Gastroesophageal sphincter (tissue), 4 donors: ENCODE results near the gene CLSTN2. TPM values are rescaled to one million over a fixed set of nuclear protein-coding genes. Genes with fewer than 3 reads are reported as not detected.

Experiments used
- ATAC-seq: fragments of 150-250 bp; one replicate; pipeline ENCODE4 v1.9.1; 2016; ENCODE audit warnings: mild to moderate bottlenecking, moderate library complexity
- H3K27ac ChIP-seq, 4 donors: fragments of 200-600 bp; sonication (generic) in 3 of 4; 1 replicate in 3 of 4; 2 replicates in 1 of 4; pipeline ENCODE4 v1.5.1; 2016 to 2019
- H3K27me3 ChIP-seq: fragments of 200-600 bp; sonication (generic); one replicate; pipeline ENCODE4 v1.5.1; 2019
- H3K36me3 ChIP-seq, 2 donors: fragments of 200-600 bp; sonication (generic); one replicate each; pipeline ENCODE4 v1.5.1; 2019; ENCODE audit warnings: control low read depth in 1 of 2
- H3K4me1 ChIP-seq, 3 donors: fragments of 200-600 bp; sonication (generic); 1 replicate in 2 of 3; 2 replicates in 1 of 3; pipeline ENCODE4 v1.5.1; 2016 to 2019; ENCODE audit warnings: control low read depth in 2 of 3
- H3K4me3 ChIP-seq, 2 donors: fragments of 200-600 bp; sonication (generic); one replicate each; pipeline ENCODE4 v1.5.1; 2019; ENCODE audit warnings: mild to moderate bottlenecking in 1 of 2, moderate library complexity in 1 of 2
- H3K9me3 ChIP-seq, 3 donors: fragments of 200-600 bp; sonication (generic); one replicate each; pipeline ENCODE4 v1.5.1; 2017 to 2019; ENCODE audit warnings: control low read depth in 2 of 3
- EP300 ChIP-seq: sonication (generic); formaldehyde crosslinking; IDR thresholded peaks from one replicate; pipeline ENCODE4 v1.6.1; 2017; ENCODE audit warnings: antibody characterized with exemption, mild to moderate bottlenecking
- POLR2A ChIP-seq, 2 donors: fragments of 450-650 bp; IDR thresholded peaks; one replicate each; pipeline ENCODE4 v1.6.1; 2017; ENCODE audit warnings: antibody characterized with exemption in 2 of 2, mild to moderate bottlenecking in 2 of 2, moderate library complexity in 1 of 2
- POLR2AphosphoS5 ChIP-seq: sonication (generic); formaldehyde crosslinking; IDR thresholded peaks from one replicate; pipeline ENCODE4 v1.6.1; 2017; ENCODE audit warnings: antibody characterized with exemption
- WGBS, 2 donors: methylation state at CpG; one replicate each; pipeline ENCODE4 v1.1.5; 2018; ENCODE audit warnings: low coverage in 1 of 2; 5-methylcytosine and 5-hydroxymethylcytosine counted together
- total RNA-seq, 4 donors: library from RNA; depleted of rRNA; stranded (reverse); fragments of >200 nt; gene quantifications; one replicate each; pipeline ENCODE4 v1.1.0, GENCODE V29; 2016
- TF ChIP-seq, protein P1 (sequence below), 4 experiments: fragments of 200-600 bp in 2 of 4; fragments of 450-650 bp in 2 of 4; sonication (generic) in 1 of 4; IDR thresholded peaks; one replicate each; pipeline ENCODE4 v1.5.1; 2017 to 2019; ENCODE audit warnings: antibody characterized with exemption in 4 of 4, mild to moderate bottlenecking in 2 of 4, moderate library complexity in 2 of 4

Gene CLSTN2
- total RNA-seq, 4 donors from 2014 or later = 6.6 to 9.7 (median 7.7) TPM

DNA sequence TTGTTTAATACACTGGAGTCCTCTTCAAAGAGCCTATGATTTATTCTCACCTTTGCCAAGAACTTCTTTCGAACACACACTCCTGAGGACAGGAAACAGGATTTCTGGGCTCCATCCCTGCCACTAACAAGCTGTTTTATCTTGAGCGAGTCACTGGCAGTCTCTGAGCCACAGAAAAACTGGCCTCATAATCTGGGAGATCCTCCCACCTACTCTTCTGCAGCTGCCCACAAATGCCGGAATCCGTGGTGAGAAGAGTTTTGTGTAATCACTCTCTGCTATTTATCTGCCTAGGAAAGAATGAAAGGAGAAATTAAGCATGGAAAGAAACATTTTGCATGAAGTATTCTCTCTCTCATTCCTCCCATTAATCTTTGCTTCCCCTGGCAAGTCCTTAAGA lies 570.9 kb downstream of the CLSTN2 start:
- 18 to 20% methylated on average over 1 to 3 of the region's 4 CpGs for WGBS, 2 donors
- no peaks in the 10 kb centered on the region for H3K9me3 ChIP-seq
- no peak for ATAC-seq
- TF ChIP-seq, protein P1, sequence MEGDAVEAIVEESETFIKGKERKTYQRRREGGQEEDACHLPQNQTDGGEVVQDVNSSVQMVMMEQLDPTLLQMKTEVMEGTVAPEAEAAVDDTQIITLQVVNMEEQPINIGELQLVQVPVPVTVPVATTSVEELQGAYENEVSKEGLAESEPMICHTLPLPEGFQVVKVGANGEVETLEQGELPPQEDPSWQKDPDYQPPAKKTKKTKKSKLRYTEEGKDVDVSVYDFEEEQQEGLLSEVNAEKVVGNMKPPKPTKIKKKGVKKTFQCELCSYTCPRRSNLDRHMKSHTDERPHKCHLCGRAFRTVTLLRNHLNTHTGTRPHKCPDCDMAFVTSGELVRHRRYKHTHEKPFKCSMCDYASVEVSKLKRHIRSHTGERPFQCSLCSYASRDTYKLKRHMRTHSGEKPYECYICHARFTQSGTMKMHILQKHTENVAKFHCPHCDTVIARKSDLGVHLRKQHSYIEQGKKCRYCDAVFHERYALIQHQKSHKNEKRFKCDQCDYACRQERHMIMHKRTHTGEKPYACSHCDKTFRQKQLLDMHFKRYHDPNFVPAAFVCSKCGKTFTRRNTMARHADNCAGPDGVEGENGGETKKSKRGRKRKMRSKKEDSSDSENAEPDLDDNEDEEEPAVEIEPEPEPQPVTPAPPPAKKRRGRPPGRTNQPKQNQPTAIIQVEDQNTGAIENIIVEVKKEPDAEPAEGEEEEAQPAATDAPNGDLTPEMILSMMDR (IDR thresholded peaks at IDR 0.05) = no peak
- TF ChIP-seq POLR2A (IDR thresholded peaks at IDR 0.05) = no peak
- no peak for TF ChIP-seq EP300
- no peak for TF ChIP-seq POLR2AphosphoS5
- H3K36me3 ChIP-seq = no peaks in the 10 kb centered on the region
- H3K27ac ChIP-seq = no peak overlapping the region
- H3K4me3 ChIP-seq = no peak overlapping the region
- no peaks in the 10 kb centered on the region for H3K4me1 ChIP-seq
- no peaks in the 10 kb centered on the region for H3K27me3 ChIP-seq

DNA sequence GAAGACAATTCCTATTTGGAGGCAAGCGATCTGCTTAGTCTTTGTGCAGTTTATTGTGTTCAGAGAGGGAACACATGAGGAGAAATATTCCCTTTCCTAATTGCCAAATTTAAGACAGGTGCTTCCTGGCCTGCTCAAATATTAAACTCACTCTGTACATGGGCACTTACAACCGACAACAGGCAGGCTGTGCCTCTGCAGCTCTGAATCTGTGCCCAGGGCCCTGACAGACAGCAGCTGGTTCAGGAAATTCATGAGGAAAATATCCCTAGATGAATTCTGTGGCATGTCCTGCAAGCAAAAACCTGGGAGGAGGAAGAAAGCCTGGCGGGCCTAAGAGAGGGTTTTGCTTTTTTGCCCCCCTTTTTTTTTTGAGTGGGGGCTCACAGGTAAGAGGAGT lies 573.6 kb downstream of the CLSTN2 start:
- Histone ChIP-seq H3K36me3 (no peaks in the 10 kb centered on the region), H3K4me3 (no peak overlapping the region), H3K27ac (no peak overlapping the region), H3K27me3 (no peaks in the 10 kb centered on the region), H3K9me3 (peaks cover 0 to 8% (median 0%) of the 10 kb centered on the region in 3 donors), H3K4me1 (no peaks in the 10 kb centered on the region)
- no peak for ATAC-seq
- TF ChIP-seq POLR2A (IDR thresholded peaks at IDR 0.05) = no peak
- no peak for TF ChIP-seq EP300
- no peak for TF ChIP-seq POLR2AphosphoS5
- TF ChIP-seq, protein P1 (IDR thresholded peaks at IDR 0.05) = no peak
- WGBS, 2 donors = 43 to 75% methylated on average over 2 to 3 of the region's 3 CpGs

DNA sequence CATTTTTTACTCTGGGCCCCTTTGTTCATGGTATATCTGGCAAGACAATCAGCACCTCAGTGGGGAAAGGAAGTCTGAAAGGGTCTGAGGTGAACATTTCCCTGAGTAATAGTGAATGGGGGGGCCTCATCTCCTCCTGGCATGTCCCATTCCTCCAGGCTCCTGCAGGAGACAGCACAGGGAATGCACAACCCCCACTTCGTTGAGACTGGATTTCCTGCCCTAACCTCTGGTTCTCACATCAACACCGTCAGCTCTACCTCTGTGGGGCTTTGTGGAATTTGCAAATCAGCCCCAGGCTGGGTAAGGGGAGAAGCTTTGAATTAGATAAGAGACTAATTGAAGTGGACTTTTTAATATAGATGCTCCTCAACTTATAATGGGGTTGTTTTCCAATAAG lies 574.5 kb downstream of the CLSTN2 start:
- no peaks in the 10 kb centered on the region for H3K36me3 ChIP-seq
- no peaks in the 10 kb centered on the region for H3K4me1 ChIP-seq
- peaks cover 0 to 8% (median 0%) of the 10 kb centered on the region in 3 donors for H3K9me3 ChIP-seq
- TF ChIP-seq POLR2AphosphoS5 = no peak
- TF ChIP-seq EP300 = no peak
- TF ChIP-seq, protein P1 (IDR thresholded peaks at IDR 0.05) = no peak
- TF ChIP-seq POLR2A (IDR thresholded peaks at IDR 0.05) = no peak
- no peak overlapping the region for H3K4me3 ChIP-seq
- ATAC-seq = no peak
- no peak overlapping the region for H3K27ac ChIP-seq
- no peaks in the 10 kb centered on the region for H3K27me3 ChIP-seq
- 0 to 40% methylated on average over 1 of the region's 2 CpGs for WGBS, 2 donors

DNA sequence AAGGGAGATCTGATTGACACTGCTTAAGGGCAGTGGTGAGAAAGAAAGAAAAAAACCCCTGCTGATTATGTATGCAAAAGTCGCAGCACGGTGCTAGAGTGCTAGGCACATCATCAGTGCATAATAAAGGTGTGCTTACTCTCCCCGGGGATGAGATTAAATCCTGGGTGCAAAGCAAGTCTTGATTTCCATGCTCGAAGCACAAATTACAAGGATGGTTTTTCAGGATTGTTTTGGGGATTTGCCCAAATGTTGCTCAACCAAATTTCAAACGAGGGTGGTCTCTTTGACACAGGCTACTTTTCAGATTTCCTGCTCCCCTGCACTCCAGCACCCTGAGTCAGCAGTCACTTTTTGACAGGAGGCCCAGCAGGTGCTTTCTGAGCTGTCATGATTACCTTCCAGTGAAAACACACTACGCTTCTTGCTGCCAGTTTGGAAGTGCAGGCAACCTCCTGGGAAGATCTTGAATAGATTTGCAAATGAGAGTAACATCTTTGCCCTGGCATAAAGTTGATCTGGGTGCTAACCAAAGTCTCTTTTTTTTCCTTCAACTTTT lies 575.4 kb downstream of the CLSTN2 start:
- 13 to 17% methylated on average over 5 to 6 of the region's 6 CpGs for WGBS, 2 donors
- TF ChIP-seq POLR2A (IDR thresholded peaks at IDR 0.05) (no peak), EP300 (no peak), POLR2AphosphoS5 (no peak)
- TF ChIP-seq, protein P1 (IDR thresholded peaks at IDR 0.05) = no peak

DNA sequence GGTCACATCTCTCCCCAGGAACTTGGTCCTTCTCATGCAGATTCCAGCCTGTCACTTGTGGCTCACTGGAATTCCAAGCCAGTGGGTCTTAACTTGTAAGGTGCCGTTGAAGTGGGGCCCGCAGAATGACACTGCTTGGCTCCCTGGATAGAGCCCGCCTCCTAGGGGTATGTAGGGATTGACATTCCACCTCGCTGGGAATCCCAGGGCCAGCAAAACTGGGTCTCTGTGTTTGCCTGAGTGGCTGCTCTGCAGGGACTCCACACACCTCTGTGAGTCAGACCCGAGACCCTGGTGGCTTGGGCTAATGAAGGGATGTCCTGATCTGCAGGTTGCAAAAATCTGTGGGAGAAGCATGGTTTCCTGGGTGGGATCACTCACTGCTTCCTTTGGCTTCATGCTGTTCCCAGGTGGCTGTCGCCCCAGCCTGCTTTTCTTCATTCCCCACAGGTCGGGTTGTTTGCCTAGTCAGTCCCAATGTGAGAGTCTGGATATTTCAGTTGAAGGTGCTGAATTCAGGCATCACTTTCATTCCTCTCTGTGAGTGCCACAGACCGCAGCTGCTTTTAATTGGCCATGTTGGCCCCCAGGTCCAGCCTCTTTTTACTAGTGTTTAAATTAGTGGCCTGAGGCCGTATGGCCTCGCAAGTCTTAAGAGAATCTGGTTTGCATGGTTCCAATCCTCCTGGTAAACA lies 586.9 kb downstream of the CLSTN2 start:
- no peaks in the 10 kb centered on the region for H3K27me3 ChIP-seq
- no peak for ATAC-seq
- 52 to 67% methylated on average over 2 of the region's 10 CpGs for WGBS, 2 donors
- no peak overlapping the region for H3K27ac ChIP-seq
- H3K9me3 ChIP-seq = peaks cover 0 to 38% (median 0%) of the 10 kb centered on the region in 3 donors
- TF ChIP-seq POLR2AphosphoS5 (no peak), POLR2A (IDR thresholded peaks at IDR 0.05) (no peak), EP300 (no peak)
- H3K4me1 ChIP-seq = no peaks in the 10 kb centered on the region
- H3K36me3 ChIP-seq = no peaks in the 10 kb centered on the region
- no peak overlapping the region for H3K4me3 ChIP-seq

More for the DNA sequence above, 575.4 kb downstream of the CLSTN2 start:
- Histone ChIP-seq H3K36me3 (no peaks in the 10 kb centered on the region), H3K4me1 (no peaks in the 10 kb centered on the region), H3K27me3 (no peaks in the 10 kb centered on the region), H3K4me3 (no peak overlapping the region), H3K9me3 (peaks cover 0 to 10% (median 0%) of the 10 kb centered on the region in 3 donors), H3K27ac (no peak overlapping the region)
- no peak for ATAC-seq
